Esophagus muscularis mucosa (tissue), 4 donors: Measurements from ENCODE around the gene CTU2. TPM values are rescaled to one million over a fixed set of nuclear protein-coding genes. Genes with fewer than 3 reads are reported as not detected.

ENCODE experiments used
- DNase-seq: peaks from one replicate; pipeline ENCODE4 v3.0.0-alpha.2; 2017; ENCODE audit errors: extremely low spot score
- H3K27ac ChIP-seq, 4 donors: fragments of 200-600 bp; sonication (generic); replicated peaks in 1 of 4; 1 replicate in 3 of 4; 2 replicates in 1 of 4; pipeline ENCODE4 v1.5.1; 2016 to 2019; ENCODE audit warnings: mild to moderate bottlenecking in 1 of 4
- H3K27me3 ChIP-seq, 4 donors: fragments of 200-600 bp; sonication (generic); one replicate each; pipeline versions ENCODE4 v1.5.1 to v1.6.0; 2016 to 2019
- H3K36me3 ChIP-seq, 4 donors: fragments of 200-600 bp; sonication (generic); one replicate each; pipeline ENCODE4 v1.5.1; 2016 to 2019
- H3K4me1 ChIP-seq, 4 donors: fragments of 200-600 bp; sonication (generic); one replicate each; pipeline ENCODE4 v1.5.1; 2016 to 2019
- H3K4me3 ChIP-seq, 4 donors: fragments of 200-600 bp; sonication (generic); 1 replicate in 2 of 4; 2 replicates in 2 of 4; pipeline ENCODE4 v1.5.1; 2016 to 2019; ENCODE audit warnings: mild to moderate bottlenecking in 4 of 4, moderate library complexity in 1 of 4
- H3K9me3 ChIP-seq, 4 donors: fragments of 200-600 bp; sonication (generic); 1 replicate in 3 of 4; 2 replicates in 1 of 4; pipeline ENCODE4 v1.5.1; 2016 to 2019
- EP300 ChIP-seq: sonication (generic); formaldehyde crosslinking; IDR thresholded peaks from one replicate; pipeline ENCODE4 v1.6.1; 2017; ENCODE audit warnings: antibody characterized with exemption
- POLR2A ChIP-seq: fragments of 450-650 bp; IDR thresholded peaks from one replicate; pipeline ENCODE4 v1.6.1; 2017; ENCODE audit warnings: antibody characterized with exemption, moderate library complexity, mild to moderate bottlenecking, low read depth
- POLR2AphosphoS5 ChIP-seq, 2 donors: sonication (generic); formaldehyde crosslinking; IDR thresholded peaks; one replicate each; pipeline ENCODE4 v1.6.1; 2017; ENCODE audit warnings: antibody characterized with exemption in 2 of 2
- WGBS: methylation state at CpG from one replicate; pipeline ENCODE4 v1.1.5; 2018; 5-methylcytosine and 5-hydroxymethylcytosine counted together
- intact Hi-C: fragments of 100-400 bp; cut with DNase I; formaldehyde crosslinking; loops from one replicate; pipeline ENCODE4 v1.15.1; 2023
- total RNA-seq, 4 donors: library from RNA; depleted of rRNA; stranded (reverse); fragments of >200 nt; gene quantifications; one replicate each; pipeline versions ENCODE4 v1.1.0 to v1.2.1, GENCODE V29; 2016
- TF ChIP-seq, protein P1 (sequence below), 3 experiments: fragments of 200-600 bp in 2 of 3; fragments of 450-650 bp in 1 of 3; sonication (generic) in 2 of 3; IDR thresholded peaks; one replicate each; pipeline ENCODE4 v1.5.1; 2017 to 2019; ENCODE audit warnings: antibody characterized with exemption in 3 of 3, mild to moderate bottlenecking in 2 of 3, moderate library complexity in 1 of 3

The CTU2 gene
- total RNA-seq, 4 donors from 2014 or later: 8.9 to 14.7 (median 10.3) TPM

DNA sequence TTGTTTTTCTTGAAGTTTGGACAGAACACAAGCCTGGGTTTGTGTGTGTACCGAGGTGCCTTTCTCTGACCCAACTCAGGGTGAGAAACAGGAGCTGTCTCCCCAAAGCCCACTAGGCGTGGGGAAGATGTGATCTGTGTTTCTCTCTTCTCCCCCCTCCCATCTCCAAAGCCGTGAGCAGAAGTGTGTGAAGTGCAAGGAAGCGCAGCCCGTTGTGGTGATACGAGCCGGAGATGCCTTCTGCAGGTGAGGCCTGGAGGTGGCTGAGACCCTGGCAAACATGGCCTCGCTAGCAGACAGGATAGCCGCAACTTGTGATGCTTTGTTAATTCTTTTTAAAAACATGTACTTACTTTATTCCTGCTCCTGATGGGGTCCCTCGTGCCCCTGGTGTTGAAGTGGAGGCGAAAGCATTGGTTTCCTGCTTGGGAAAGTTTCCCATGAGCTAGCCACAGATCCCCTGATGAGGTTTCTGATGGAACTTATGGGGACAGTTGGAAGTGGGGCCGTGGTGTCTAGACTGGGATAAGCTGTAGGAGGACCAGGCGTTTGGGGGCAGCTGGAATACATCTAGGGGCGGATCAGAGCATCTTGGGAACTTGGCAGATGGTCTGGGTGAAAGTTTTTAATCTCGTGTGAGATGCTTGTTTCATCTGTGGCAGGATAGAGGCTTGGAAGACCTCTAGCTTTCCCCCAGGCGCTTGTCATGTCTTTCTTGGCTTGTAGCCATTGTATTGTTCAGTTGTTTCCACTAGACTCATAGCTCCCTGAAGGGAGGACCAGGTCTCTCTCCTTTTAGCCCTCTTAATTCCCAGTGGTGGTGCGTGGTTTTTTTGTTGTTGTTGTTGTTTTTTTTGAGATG is 893 bp downstream of the CTU2 start:
- intact Hi-C loops: loop anchor here (5.0 kb wide), 1 partner anchor 45 kb away; the partner anchor contains the start of gene MVD
- H3K9me3 ChIP-seq: no peaks in the 10 kb centered on the region
- H3K27me3 ChIP-seq: no peaks in the 10 kb centered on the region
- WGBS: 37% methylated on average over 16 of the region's 17 CpGs
- peak overlapping the region; percentile 83 to 94 (median 88) for H3K27ac ChIP-seq
- no peak for DNase-seq
- peaks cover 0 to 19% (median 11%) of the 10 kb centered on the region in 4 donors for H3K36me3 ChIP-seq
- no peak for TF ChIP-seq POLR2AphosphoS5 (IDR thresholded peaks at IDR 0.05)
- TF ChIP-seq, protein P1, sequence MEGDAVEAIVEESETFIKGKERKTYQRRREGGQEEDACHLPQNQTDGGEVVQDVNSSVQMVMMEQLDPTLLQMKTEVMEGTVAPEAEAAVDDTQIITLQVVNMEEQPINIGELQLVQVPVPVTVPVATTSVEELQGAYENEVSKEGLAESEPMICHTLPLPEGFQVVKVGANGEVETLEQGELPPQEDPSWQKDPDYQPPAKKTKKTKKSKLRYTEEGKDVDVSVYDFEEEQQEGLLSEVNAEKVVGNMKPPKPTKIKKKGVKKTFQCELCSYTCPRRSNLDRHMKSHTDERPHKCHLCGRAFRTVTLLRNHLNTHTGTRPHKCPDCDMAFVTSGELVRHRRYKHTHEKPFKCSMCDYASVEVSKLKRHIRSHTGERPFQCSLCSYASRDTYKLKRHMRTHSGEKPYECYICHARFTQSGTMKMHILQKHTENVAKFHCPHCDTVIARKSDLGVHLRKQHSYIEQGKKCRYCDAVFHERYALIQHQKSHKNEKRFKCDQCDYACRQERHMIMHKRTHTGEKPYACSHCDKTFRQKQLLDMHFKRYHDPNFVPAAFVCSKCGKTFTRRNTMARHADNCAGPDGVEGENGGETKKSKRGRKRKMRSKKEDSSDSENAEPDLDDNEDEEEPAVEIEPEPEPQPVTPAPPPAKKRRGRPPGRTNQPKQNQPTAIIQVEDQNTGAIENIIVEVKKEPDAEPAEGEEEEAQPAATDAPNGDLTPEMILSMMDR (IDR thresholded peaks at IDR 0.05): no peak
- TF ChIP-seq POLR2A: no peak
- no peak for TF ChIP-seq EP300
- peaks cover 37 to 67% (median 55%) of the 10 kb centered on the region in 4 donors for H3K4me1 ChIP-seq
- H3K4me3 ChIP-seq: peak overlapping the region; percentile 82 to 99 (median 92)

DNA sequence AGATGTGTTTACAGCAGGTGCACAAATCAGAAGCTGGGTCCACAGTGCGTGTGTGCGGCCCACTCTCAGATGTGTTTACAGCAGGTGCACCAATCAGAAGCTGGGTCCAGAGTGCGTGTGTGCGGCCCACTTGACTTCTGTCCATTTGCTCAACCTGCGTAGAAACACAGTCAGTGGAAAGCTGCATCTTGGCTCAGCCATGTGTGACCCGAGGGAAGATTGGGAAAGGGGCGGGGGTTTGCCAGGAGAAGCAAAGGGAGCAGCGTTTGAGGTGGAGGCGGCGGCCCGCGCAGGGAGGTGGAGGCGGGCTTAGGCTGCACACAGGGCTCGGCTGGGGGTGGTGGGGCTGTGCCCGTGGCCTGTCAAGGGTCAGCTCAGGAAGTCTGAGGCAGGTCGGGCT is 4.3 kb downstream of the CTU2 start:
- H3K4me3 ChIP-seq: no peak overlapping the region
- no peak for DNase-seq
- no peak overlapping the region for H3K27ac ChIP-seq
- H3K27me3 ChIP-seq: no peaks in the 10 kb centered on the region
- peaks cover 9 to 39% (median 22%) of the 10 kb centered on the region in 4 donors for H3K4me1 ChIP-seq
- no peaks in the 10 kb centered on the region for H3K9me3 ChIP-seq
- 58% methylated on average over 12 of the region's 16 CpGs for WGBS
- no peak for TF ChIP-seq EP300
- TF ChIP-seq POLR2AphosphoS5 (IDR thresholded peaks at IDR 0.05): no peak
- peaks cover 16 to 36% (median 30%) of the 10 kb centered on the region in 4 donors for H3K36me3 ChIP-seq
- intact Hi-C loops: no loop called here

DNA sequence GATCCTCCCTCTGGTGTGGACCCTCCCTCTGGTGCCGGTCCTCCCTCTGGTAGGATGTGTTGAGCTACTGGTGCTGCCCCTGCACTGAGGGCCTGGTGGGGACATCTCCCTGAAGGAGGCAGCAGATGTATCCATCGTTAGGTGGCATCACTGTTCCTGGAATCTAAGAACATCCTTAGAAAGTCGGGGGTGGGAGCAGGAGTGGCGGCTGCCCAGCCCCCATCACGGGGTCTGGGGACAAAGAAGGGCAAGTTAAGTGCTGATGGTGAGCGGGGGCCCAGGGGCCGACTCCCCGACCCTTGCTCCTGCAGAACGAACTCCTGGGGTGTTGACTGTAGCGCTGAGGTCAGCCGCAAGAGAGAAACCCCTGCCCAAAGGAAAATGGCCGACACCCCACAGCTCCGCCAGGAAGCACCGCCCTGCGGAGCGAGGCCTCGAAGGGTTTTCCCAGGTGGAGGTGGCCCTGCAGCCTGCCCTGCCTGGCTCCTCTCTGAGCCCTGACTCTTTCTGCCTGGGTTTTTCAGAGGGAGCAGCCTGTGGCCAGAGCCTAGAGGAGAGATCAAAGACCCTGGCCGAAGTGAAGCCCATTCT is 5.5 kb downstream of the CTU2 start:
- intact Hi-C loops: no loop called here
- Histone ChIP-seq H3K4me3 (no peak overlapping the region), H3K4me1 (peaks cover 6 to 33% (median 18%) of the 10 kb centered on the region in 4 donors), H3K27me3 (no peaks in the 10 kb centered on the region), H3K36me3 (peaks cover 29 to 48% (median 43%) of the 10 kb centered on the region in 4 donors), H3K27ac (no peak overlapping the region), H3K9me3 (no peaks in the 10 kb centered on the region)
- DNase-seq: no peak
- TF ChIP-seq POLR2AphosphoS5 (IDR thresholded peaks at IDR 0.05): no peak
- no peak for TF ChIP-seq POLR2A
- no peak for TF ChIP-seq EP300
- TF ChIP-seq, protein P1 (IDR thresholded peaks at IDR 0.05): no peak
- WGBS: 78% methylated on average over 15 of the region's 18 CpGs

DNA sequence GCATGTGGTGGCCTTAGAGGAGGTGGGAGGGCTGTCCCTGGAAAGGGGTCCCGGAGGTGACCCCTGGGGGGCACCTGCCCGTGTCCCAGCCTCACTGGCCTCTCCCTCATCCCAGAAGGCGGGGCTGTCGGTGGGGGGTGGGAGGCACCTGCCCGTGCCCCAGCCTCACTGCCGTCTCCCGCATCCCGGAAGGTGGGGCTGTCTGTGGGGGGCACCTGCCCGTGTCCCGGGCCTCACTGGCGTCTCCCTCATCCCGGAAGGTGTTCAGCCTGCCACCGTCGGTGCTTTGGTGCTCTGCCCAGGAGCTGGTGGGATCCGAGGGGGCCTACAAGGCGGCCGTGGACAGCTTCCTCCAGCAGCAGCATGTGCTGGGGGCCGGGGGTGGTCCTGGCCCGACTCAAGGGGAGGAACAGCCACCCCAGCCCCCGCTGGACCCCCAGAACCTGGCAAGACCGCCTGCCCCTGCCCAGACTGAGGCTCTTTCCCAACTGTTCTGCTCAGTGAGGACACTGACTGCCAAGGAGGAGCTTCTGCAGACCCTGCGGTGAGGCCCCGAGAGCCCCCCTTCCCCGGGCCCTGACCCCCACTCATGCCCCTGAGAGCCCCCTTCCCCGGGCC is 6.2 kb downstream of the CTU2 start:
- Histone ChIP-seq H3K27ac (no peak overlapping the region), H3K9me3 (no peaks in the 10 kb centered on the region), H3K36me3 (peaks cover 35 to 55% (median 49%) of the 10 kb centered on the region in 4 donors), H3K4me1 (peaks cover 0 to 27% (median 12%) of the 10 kb centered on the region in 4 donors), H3K27me3 (no peaks in the 10 kb centered on the region), H3K4me3 (no peak overlapping the region)
- 87% methylated on average over 8 of the region's 25 CpGs for WGBS
- no peak for TF ChIP-seq POLR2AphosphoS5 (IDR thresholded peaks at IDR 0.05)
- TF ChIP-seq, protein P1 (IDR thresholded peaks at IDR 0.05): no peak
- no peak for TF ChIP-seq POLR2A
- TF ChIP-seq EP300: no peak
- intact Hi-C loops: no loop called here
- DNase-seq: no peak

DNA sequence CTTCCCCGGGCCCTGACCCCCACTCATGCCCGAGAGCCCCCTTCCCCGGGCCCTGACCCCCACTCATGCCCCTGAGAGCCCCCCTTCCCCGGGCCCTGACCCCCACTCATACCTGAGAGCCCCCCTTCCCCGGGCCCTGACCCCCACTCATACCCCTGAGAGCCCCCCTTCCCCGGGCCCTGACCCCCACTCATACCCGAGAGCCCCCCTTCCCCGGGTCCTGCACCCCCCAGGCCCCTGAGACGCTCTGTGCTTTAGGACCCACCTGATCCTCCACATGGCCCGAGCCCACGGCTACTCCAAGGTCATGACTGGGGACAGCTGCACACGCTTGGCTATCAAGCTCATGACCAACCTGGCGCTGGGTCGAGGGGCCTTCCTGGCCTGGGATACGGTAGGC is 6.8 kb downstream of the CTU2 start:
- WGBS: 96% methylated on average over 4 of the region's 15 CpGs
- Histone ChIP-seq H3K4me3 (no peak overlapping the region), H3K36me3 (peaks cover 41 to 61% (median 55%) of the 10 kb centered on the region in 4 donors)

More for the DNA sequence above, 6.8 kb downstream of the CTU2 start:
- Histone ChIP-seq H3K4me1 (peaks cover 0 to 21% (median 6%) of the 10 kb centered on the region in 4 donors), H3K9me3 (no peaks in the 10 kb centered on the region), H3K27ac (no peak overlapping the region), H3K27me3 (no peaks in the 10 kb centered on the region)
- DNase-seq: no peak
- intact Hi-C loops: no loop called here
- TF ChIP-seq POLR2AphosphoS5 (IDR thresholded peaks at IDR 0.05) (no peak), EP300 (no peak), POLR2A (no peak)
- TF ChIP-seq, protein P1 (IDR thresholded peaks at IDR 0.05): no peak
